Stimulated activated CD4-positive, alpha-beta T cell treated with anti-CD3 and anti-CD28 coated beads, Interleukin-15, amount 100 ng/mL, for 48 hours (primary cell): ENCODE results near the gene RSRC1.

ENCODE experiments used
- DNase-seq, 2 donors: peaks; one replicate each; pipeline ENCODE4 v3.0.0-alpha.2; 2020; ENCODE audit warnings: low read depth in 2 of 2

Gene RSRC1

DNA sequence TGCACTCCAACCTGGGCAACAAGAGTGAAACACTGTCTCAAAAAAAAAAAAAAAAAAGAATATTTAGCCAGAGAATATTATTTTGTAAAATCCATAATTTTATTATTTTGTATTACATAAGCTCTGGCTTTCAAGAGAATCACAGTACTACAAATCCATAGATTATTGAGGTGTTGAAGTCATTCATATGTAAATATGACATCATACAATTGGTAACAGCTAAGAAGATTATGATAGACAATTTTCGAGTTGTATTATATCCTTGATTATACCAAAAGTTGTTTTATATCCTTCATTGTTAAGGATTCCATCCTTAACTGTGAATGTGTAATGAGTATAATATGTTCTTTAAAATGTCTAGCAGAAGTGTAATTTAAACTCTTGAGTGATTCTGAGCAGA lies 464.8 kb downstream of the RSRC1 start:
- DNase-seq: no peak

GRCh38 chr3:158590223-158590622 lies 480.3 kb downstream of the RSRC1 start:
- DNase-seq: no peak
